Central memory CD4-positive, alpha-beta T cell (primary cell): Measurements from ENCODE around the gene ADGRV1.

Experiments
- DNase-seq: peaks from one replicate; pipeline ENCODE4 v3.0.0; 2022

The ADGRV1 gene

DNA sequence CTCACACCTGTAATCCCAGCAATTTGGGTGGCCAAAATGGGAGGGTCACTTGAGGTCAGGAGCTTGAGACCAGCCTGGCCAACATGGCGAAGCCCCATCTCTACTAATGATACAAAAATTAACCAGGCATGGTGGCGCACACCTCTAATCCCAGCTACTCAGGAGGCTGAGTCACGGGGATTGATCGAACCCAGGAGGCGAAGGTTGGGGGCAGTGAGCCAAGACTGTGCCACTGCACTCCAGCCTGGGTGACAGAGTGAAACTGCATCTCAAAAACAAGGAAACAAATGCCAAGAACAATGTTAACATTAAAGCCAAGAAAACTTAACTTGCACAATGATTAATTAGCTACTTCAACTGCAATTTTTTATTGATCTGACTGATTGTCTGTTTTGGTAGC, 621.9 kb downstream of the ADGRV1 start:
- no peak for DNase-seq

DNA sequence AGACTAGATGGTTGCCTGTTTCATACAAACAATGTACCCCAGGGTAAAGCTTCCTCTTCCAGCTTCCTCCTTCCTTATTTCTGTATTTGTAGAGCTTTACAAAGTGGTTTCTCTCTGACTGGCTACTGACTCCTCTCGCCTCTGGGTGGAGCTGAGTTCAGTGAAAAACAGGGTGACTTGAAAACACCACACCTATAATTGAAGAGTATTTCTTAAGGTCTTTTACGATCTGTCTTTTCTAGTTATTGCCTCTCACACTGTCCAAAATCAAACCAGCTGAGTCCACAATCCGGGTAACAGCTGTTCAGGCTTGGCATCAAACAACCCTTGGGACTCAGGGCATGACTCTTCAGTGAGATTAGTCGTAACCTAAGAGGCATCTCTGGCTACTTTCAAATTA, 624.2 kb downstream of the ADGRV1 start:
- DNase-seq = no peak

- DNase-seq = no peak
These were observed 625.1 kb downstream of the ADGRV1 start for GRCh38 chr5:91183743-91184142.

- DNase-seq = no peak
These were observed 627.5 kb downstream of the ADGRV1 start for GRCh38 chr5:91186101-91186500.

DNA sequence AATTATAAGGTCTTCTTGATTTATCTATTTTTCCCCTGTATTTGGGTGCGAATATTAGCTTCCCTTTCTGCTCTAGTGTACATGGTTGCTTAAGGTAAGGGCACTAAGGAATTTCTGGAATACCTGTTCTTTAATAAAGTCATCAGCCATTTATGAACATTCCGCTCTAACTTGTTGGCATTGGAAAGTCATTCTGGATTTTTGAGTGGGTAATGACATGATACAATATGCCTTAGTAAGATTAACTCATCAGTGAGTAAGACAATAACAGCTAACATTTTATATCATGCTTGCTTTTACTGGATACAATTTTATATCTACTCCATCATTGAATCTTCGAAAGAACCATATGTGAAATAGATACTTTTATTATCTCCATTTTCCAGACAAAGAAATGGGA, 628.4 kb downstream of the ADGRV1 start:
- DNase-seq = no peak

DNA sequence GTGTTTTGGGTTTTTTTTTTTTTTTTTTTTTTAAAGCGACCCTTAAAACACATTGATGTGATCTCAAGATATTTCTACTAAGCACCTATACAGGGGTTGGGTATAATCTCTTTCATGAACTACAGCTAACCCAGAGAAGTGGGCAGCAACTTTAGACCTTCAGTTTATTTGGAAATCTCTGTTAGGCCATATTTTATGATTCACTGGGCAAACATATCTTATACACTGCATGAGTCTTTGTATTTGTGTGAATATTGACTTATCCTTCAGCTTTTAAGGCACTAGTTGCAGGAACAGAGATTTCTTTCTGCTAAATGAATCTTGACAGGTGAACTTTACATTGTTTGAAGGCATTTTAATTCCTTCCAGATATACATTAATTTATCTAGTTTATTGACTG, 630.2 kb downstream of the ADGRV1 start:
- no peak for DNase-seq

- no peak for DNase-seq
These were observed 631.1 kb downstream of the ADGRV1 start for GRCh38 chr5:91189480-91190313.

- no peak for DNase-seq
These were observed 631.7 kb downstream of the ADGRV1 start for GRCh38 chr5:91190314-91190690.

- DNase-seq = no peak
These were observed 636.3 kb downstream of the ADGRV1 start for GRCh38 chr5:91194824-91195381.

- DNase-seq = no peak
These were observed 642.1 kb downstream of the ADGRV1 start for GRCh38 chr5:91200692-91201091.

DNA sequence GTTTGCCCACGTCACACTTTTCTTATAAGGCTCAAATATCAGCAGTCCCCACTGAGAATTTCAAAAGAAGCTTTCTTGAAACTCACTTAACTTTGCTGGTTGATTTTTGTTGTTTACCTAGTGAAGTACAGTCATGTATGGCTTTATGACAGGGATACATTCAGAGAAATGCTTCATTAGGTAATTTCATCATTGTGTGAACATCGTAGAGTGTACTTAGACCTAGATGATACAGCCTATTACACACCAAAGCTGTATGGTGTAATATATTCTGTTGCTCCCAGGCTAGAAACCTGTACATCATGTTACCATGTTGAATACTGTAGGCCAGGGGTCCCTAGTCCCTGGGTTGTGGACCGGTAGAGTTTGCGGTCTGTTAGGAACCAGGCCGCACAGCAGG, 647.5 kb downstream of the ADGRV1 start:
- no peak for DNase-seq

GRCh38 chr5:91206734-91207133, 648.1 kb downstream of the ADGRV1 start:
- no peak for DNase-seq

GRCh38 chr5:91207248-91207647, 648.7 kb downstream of the ADGRV1 start:
- DNase-seq = no peak

DNA sequence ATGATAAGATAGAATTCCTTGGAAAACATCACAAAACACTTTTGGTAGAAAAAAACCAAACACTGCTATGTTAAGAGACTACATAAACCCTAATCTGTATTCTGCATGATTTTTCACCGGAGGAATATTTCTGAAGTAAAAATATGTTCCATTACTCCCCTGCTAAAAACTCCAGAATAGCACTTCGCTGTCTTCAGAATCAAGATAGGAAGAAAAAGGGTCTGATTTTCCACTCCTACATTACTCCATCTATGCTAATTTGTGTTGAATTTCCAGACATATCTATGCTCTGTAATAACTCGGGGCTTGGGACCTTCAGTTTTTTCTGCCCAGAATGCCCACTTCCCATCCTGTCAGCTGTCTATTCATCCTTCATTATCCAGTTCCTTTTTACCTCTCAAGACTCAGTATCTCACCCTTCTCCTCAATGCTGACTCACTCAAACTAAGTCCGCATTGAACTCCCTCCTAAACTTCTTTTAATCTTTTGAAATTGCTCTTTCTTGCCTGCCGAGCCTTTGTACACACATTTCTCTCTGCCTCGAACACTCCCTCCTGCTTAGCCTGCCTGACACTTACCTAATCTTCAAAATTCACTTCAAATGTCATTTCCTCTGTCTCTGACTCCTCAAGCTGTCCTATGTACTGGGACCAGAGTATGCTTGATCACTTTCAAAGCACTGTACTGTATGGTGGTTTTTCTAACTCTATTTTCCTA, 653.6 kb downstream of the ADGRV1 start:
- no peak for DNase-seq

- no peak for DNase-seq
These were observed 654.1 kb downstream of the ADGRV1 start for GRCh38 chr5:91212714-91213092.
